ENCODE data around the gene SGSM1. TPM values are rescaled to one million over a fixed set of nuclear protein-coding genes. Genes with fewer than 3 reads are reported as not detected.

The SGSM1 gene
- total RNA-seq, 1 experiment from 2014 or later: 4.3 TPM

DNA sequence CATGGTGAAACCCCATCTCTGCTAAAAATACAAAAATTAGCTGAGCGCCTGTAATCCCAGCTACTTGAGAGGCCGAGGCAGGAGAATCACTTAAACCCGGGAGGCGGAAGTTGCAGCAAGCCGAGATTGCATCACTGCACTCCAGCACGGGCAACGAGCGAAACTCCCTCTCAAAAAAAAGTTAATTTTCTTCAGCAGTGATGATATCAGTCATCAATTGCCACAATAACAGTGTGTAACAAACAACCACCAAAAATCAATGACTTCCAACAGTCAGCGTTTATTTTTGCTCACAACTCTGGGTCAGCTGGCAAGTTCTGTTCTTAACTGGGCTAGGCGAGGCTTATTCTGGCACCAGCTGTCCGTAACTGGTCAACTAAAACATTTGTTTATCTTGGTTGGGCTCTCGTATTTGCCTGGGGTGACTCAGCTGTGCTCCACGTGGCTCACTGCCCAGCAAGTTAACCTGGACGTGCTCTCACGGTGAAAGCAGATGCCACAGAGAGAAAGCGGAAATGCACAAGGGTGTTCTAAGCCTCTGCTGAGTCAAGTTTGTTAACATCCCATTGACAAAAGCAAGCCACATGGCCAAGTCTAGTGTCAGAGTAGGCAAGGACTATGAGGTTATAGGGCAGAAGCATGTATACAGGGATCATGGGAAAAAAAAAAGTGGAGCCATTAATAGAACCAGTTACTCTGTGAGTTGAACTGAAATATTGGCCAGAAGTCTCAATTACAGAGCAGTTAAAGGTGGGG is 88.4 kb downstream of the SGSM1 start:
- Histone ChIP-seq H3K9me3 (ENCODE audit: control insufficient read depth, low read depth, low read length) (no peaks in the 10 kb centered on the region), H3K14ac (ENCODE audit: insufficient read depth, low read length) (no peak overlapping the region), H4K91ac (ENCODE audit: insufficient read length, low read depth, low read length) (no peak overlapping the region), H2BK12ac (ENCODE audit: insufficient read length, low read depth, low read length) (no peak overlapping the region), H3K79me2 (ENCODE audit: insufficient read depth, low read length) (no peaks in the 10 kb centered on the region), H2BK5ac (ENCODE audit: insufficient read length, low read length) (no peak overlapping the region), H3T11ph (ENCODE audit: low read length) (no peak overlapping the region), H3K27ac (ENCODE audit: insufficient read length, low read depth, low read length) (no peak overlapping the region), H2BK20ac (ENCODE audit: low read depth, low read length, poor library complexity, severe bottlenecking) (no peak overlapping the region), H2AFZ (ENCODE audit: low read length) (no peak overlapping the region), H3K9ac (ENCODE audit: extremely low read depth, insufficient read length, low read length) (no peak overlapping the region), H2BK15ac (ENCODE audit: low read depth, low read length) (no peak overlapping the region), H3K23me2 (ENCODE audit: insufficient read length, low read depth, low read length, poor library complexity, severe bottlenecking) (no peaks in the 10 kb centered on the region), H3K56ac (ENCODE audit: insufficient read length, low read depth, low read length) (no peak overlapping the region), H4K20me1 (ENCODE audit: control insufficient read depth, insufficient read depth, insufficient read length) (no peaks in the 10 kb centered on the region), H3K4ac (ENCODE audit: low read depth, low read length) (no peak overlapping the region), H3K18ac (ENCODE audit: insufficient read length, low read depth, low read length) (no peak overlapping the region), H3K27me3 (ENCODE audit: insufficient read depth, low read length) (no peaks in the 10 kb centered on the region), H2AK5ac (ENCODE audit: insufficient read length, low read length) (no peak overlapping the region), H2BK120ac (ENCODE audit: low read depth, low read length, poor library complexity, severe bottlenecking) (no peak overlapping the region), H3K23ac (ENCODE audit: insufficient read length, low read depth, low read length) (no peak overlapping the region), H3K4me1 (ENCODE audit: insufficient read depth, low read length) (peaks cover 6% of the 10 kb centered on the region; the same call in 1 of the 2 replicates), H3K79me1 (ENCODE audit: insufficient read depth, low read depth, low read length, poor library complexity, severe bottlenecking) (no peaks in the 10 kb centered on the region), H4K8ac (replicated peaks; ENCODE audit: insufficient read length, low read depth, low read length) (no peak overlapping the region), H4K5ac (ENCODE audit: insufficient read length, low read depth, low read length) (no peak overlapping the region), H3K4me2 (ENCODE audit: insufficient read depth, insufficient read length, low read length) (no peak overlapping the region)
- peak overlapping the region in 2 of 3 experiments; percentile 45 to 76; a peak in 4 of 7 replicates for H3K27ac Mint-ChIP-seq
- no peaks in the 10 kb centered on the region for H3K27me3 Mint-ChIP-seq (ENCODE audit: low read depth)
- no peak for DNase-seq
- H3K9me3 Mint-ChIP-seq: peaks cover 0 to 4% of the 10 kb centered on the region in 2 experiments; a peak in 1 of 5 replicates
- H3K36me3 Mint-ChIP-seq (ENCODE audit: insufficient read depth in 1 of 3, low read depth in 3 of 3): peaks cover 4 to 18% (median 16%) of the 10 kb centered on the region in 3 experiments; a peak in 6 of 7 replicates
- TF ChIP-seq CTCF (conservative IDR thresholded peaks at IDR 0.05): no peak
- no peak overlapping the region for H3K4me3 Mint-ChIP-seq
- peaks cover 18 to 23% of the 10 kb centered on the region in 2 experiments for H3K4me1 Mint-ChIP-seq
- WGBS (ENCODE audit: extremely low coverage, insufficient read length, low lambda C conversion rate): no CpG with 5 or more reads among the region's 16 CpGs
